Stimulated activated CD4-positive, alpha-beta T cell treated with anti-CD3 and anti-CD28 coated beads, Interleukin-2, amount 100 ng/mL, for 48 hours (primary cell): ENCODE measurements around the gene PLEKHN1.
"Not testable (repeated sequence)": the region's sequence is repeated elsewhere in the genome, so short reads cannot be mapped to it uniquely, and the experiment has no call there.

Source experiments
- DNase-seq, 2 donors: peaks; one replicate each; pipeline ENCODE4 v3.0.0-alpha.2; 2020

The PLEKHN1 gene

GRCh38 chr1:997713-997992 is 31.4 kb downstream of the PLEKHN1 start:
- DNase-seq, result no peak

DNA sequence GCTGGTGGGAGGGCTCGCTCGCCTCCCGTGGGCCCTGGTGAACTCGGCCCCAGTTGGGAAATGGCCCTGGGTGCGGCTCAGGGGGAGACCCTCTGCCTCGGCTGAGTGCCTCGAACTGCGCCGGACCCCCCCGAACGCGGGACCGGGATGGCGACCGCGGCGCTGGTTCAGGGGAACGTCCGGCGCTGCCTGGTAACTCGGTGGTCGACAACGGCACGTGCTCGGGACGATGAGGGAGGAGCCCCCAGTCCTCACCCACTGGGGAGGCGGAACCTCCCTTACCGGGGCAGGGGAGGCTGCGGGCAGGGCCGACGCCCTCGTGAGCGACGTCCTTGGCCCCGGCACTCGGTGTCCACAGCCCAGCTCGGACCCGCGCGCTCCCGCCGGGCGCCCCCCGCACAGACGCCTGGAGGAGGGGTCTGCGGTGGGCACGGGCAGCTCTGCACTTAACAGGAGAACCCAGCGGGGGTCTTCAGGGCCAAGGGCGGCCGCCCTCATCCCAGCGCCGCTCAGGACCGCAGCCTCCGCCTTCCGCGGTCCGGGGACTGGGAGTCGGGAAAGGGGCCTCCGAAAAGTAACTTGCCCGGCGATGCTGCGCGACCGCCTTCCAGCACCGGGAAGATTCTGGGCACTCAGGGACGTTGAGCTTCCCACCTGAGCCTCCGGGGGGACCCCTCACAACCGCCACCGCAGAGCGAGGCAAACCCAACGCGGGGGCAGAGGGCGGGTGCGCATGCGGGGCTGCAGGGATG is 31.9 kb downstream of the PLEKHN1 start:
- no peak for DNase-seq

DNA sequence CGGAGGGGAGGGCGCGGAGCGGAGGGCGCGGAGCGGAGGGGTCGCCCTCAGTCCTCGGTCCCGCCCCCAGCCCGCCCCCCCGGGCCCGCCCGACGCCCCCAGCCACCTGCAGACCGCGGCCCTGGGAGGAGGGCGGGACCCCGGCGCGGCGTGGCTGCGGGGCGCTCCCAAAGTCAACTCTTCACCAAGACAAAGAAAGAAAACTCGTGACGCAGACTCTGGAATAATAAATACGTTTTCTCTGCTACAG is 32.4 kb downstream of the PLEKHN1 start:
- no peak for DNase-seq

DNA sequence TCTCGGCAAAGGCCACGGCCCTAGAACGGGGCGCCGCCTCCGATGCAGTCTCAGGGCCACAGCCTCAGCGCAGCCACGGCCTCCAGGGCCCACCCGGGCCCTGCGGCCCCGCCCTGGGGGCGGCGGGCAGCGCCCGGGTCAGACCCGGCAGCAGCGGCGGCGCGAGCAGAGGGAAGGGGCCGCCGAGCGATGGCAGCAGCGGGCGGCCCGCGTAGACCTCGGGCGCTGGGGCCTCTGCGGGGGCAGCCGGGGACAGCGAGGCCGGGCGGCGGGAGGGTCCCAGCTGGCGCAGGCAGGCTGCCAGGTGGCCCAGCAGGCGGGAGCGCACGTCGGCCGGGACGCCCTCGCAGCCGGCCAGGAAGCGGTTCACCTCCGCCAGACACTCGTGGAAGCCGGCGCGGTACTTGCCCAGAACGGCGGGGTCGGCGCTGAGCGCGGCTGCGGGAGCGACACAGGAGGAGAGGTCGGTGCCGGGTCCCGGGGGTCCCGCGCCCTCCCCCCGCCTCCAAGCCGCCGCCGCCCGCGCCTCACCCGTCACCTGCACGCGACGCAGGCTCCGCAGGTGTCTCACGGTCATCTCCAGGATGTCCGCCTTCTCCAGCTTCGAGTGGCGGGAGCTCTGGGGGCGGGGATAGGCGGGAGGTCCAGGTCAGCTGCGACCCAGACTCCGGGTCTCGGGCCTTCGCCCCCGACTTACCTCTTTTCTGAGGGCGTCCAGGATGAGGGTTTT is 32.9 kb downstream of the PLEKHN1 start:
- DNase-seq, result no peak

- peak; percentile 56 to 59 for DNase-seq
Observed at GRCh38 chr1:999725-1000356, 33.6 kb downstream of the PLEKHN1 start, which contains the start of gene HES4. HES4 (minus strand) TSS chr1:1000097; CDS start chr1:999973, 124 bp downstream.

- DNase-seq, result peak; percentile 60 to 73
Observed at GRCh38 chr1:1000357-1001056, 34.2 kb downstream of the PLEKHN1 start.

- no peak for DNase-seq
Observed at GRCh38 chr1:1001057-1001783, 34.9 kb downstream of the PLEKHN1 start.

- no peak for DNase-seq
Observed at GRCh38 chr1:1003618-1004419, 37.5 kb downstream of the PLEKHN1 start.

DNA sequence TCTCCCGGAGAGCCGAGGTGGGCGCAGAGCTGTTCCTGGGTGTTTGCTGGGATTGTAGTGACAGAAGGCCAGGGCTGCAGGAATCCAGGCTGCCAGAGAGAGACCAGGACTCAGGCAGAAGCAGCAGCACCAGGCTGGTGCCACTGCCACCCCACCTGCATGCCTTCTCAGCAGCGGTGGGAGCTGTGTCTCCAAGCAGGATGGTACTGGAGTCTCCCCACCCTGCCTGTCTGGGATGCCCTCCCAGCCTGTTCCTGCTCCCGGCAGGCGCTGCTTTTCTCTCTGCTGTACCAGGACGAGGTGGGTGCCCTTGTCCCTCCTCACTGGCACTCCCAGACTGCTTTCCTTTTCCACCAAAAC is 38.1 kb downstream of the PLEKHN1 start:
- DNase-seq, result no peak

DNA sequence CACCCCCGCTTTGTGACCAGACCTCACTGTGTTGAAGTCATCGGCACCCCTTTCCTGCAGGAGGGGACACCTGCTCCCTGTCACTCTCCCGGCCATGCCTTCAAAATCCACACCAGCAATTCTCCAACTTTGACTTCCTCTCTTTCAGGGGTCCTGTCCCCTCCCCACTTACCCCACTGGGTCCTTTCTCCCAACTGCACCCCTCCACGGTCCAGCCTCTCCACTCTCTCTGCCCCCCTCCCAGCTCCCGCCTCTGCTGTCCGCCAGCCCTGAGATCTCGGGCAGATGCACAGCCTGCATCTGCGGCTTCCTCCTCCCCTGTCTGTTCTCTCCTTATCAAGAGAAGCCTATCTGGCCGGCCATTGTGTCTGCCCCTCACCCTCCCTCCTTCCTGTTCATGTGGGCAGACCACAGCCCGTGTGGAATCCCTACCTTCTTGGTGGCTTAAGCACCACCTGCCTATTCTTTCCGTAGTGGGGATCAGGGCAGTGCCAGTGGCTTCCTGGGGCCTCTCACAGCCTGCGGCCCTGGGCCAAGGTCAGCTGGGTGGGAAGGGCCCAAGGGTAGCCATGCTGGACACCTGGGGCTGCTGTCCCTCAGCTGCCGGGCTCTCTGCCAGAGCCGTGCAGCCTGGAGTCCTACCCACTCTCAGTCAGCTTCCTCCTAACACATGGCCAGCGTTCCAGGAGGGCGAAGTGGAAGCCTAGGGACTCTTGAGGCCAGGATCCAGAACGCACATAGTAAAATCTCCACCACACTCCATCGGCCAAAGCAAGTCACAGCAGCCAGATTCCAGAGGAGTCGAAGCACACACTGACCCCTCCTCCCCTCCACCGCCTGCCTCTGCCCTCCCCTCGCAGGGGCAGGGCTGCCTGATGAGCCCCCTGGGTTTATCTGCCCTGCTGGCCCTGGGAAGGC is 38.8 kb downstream of the PLEKHN1 start:
- no peak for DNase-seq

DNA sequence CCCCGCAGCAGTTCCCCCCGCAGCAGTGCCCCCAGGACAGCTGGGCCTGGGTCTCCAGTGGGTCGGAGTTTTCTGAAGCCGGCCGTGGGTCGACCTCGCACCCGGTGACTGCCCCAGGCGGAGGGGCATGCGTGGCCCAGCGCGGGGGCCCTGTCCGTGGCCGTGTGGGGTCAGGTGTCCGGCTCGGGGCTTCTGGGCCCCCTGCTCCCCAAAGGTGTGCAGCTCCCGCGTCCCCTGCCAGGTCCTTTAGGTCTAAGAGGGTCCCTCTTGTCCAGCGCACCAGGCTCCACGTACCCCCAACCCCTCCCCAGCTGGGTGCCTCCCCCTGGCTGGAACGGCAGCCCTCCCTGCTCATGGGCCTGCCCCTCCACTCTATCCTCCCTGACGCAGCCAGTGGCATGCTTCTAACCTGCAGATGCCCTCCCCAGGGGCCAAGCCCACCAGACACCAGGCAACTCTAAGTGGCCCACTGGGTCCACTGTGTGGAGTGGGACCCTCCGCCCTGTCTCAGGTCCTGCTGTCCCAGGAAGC is 39.6 kb downstream of the PLEKHN1 start:
- no peak for DNase-seq

- DNase-seq, result no peak
Observed at GRCh38 chr1:1006305-1007159, 40.2 kb downstream of the PLEKHN1 start.

DNA sequence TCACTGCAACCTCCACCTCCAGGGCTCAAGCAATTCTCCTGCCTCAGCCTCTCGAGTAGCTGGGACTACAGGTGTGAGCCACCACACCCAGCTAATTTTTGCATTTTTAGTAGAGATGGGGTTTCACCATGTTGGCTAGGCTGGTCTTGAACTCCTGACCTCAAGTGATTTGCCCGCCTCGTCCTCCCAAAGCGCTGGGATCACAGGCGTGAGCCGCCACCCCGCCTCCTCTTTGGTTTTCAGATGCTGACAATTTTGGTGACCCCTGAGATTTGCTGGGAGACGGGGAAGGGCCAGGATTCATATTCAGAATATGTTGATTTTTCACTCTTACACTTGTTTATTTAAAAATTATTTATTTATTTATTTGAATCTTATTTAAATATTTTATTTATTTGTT is 43.8 kb downstream of the PLEKHN1 start:
- DNase-seq, result not testable (repeated sequence)

GRCh38 chr1:1011396-1011949 is 45.2 kb downstream of the PLEKHN1 start:
- no peak for DNase-seq

DNA sequence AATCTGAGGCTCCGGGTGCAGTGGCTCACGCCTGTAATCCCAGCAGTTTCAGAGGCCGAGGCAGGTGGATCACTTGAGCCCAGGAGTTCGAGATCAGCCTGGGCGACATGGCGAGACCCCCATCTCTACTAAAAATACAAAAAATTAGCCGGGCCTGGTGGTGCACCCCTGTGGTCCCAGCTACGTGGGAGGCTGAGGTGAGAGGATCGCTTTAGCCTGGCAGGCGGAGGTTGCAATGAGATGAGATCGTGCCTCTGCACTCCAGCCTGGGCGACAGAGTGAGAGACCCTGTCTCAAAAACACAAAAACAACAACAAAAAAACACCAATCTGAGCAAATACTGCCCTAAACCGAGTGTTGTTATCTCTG is 46.4 kb downstream of the PLEKHN1 start:
- DNase-seq, result not testable (repeated sequence)

GRCh38 chr1:1013105-1013921 is 47.0 kb downstream of the PLEKHN1 start, which contains the start of gene ISG15:
ISG15 (plus strand) TSS chr1:1013497; CDS start chr1:1013574, 77 bp downstream.
- DNase-seq, result peak; percentile 73 to 76

GRCh38 chr1:1013922-1014648 is 47.8 kb downstream of the PLEKHN1 start:
- no peak for DNase-seq
